ENCODE data around the gene UCP3.
"Not testable (repeated sequence)": the region's sequence is repeated elsewhere in the genome, so short reads cannot be mapped to it uniquely, and the experiment has no call there.

Gene UCP3

GRCh38 chr11:74000307-74001133, 8.4 kb downstream of the UCP3 start:
- DNase-seq (ENCODE audit: low spot score), result no peak

- no peak for DNase-seq (ENCODE audit: low spot score)
Observed at GRCh38 chr11:73999581-74000306, 9.1 kb downstream of the UCP3 start.

GRCh38 chr11:73998846-73999575, 9.9 kb downstream of the UCP3 start:
- DNase-seq (ENCODE audit: low spot score), result no peak

- DNase-seq (ENCODE audit: low spot score), result no peak
Observed at GRCh38 chr11:73997120-73997770, 11.6 kb downstream of the UCP3 start.

- no peak for DNase-seq (ENCODE audit: low spot score)
Observed at GRCh38 chr11:73996161-73996747, 12.6 kb downstream of the UCP3 start.

GRCh38 chr11:73995731-73996130, 13.2 kb downstream of the UCP3 start:
- DNase-seq (ENCODE audit: low spot score), result no peak

GRCh38 chr11:73995247-73995646, 13.6 kb downstream of the UCP3 start:
- DNase-seq (ENCODE audit: low spot score), result no peak

- no peak for DNase-seq (ENCODE audit: low spot score)
Observed at GRCh38 chr11:73991471-73992006, 17.3 kb downstream of the UCP3 start.

GRCh38 chr11:73990730-73991129, 18.2 kb downstream of the UCP3 start:
- DNase-seq (ENCODE audit: low spot score), result no peak

GRCh38 chr11:73989156-73989555, 19.7 kb downstream of the UCP3 start:
- no peak for DNase-seq (ENCODE audit: low spot score)

GRCh38 chr11:73988227-73988626, 20.7 kb downstream of the UCP3 start:
- no peak for DNase-seq (ENCODE audit: low spot score)

GRCh38 chr11:73985661-73986060, 23.2 kb downstream of the UCP3 start:
- not testable (repeated sequence) for DNase-seq (ENCODE audit: low spot score)

- DNase-seq (ENCODE audit: low spot score), result no peak
Observed at GRCh38 chr11:73983741-73984538, 24.9 kb downstream of the UCP3 start.

- DNase-seq (ENCODE audit: low spot score), result peak; percentile 85
Observed at GRCh38 chr11:73982990-73983740, 25.7 kb downstream of the UCP3 start.

GRCh38 chr11:73982595-73982989, 26.3 kb downstream of the UCP3 start, which contains the start of gene UCP2:
TSS of gene UCP2 (minus strand) at chr11:73982843. CDS start at chr11:73978378, 4,465 bp downstream.
- peak; percentile 70 for DNase-seq (ENCODE audit: low spot score)

- DNase-seq (ENCODE audit: low spot score), result no peak
Observed at GRCh38 chr11:73981051-73981805, 27.7 kb downstream of the UCP3 start.

GRCh38 chr11:73980001-73980961, 28.6 kb downstream of the UCP3 start:
- DNase-seq (ENCODE audit: low spot score), result no peak

- no peak for DNase-seq (ENCODE audit: low spot score)
Observed at GRCh38 chr11:73978576-73979086, 30.3 kb downstream of the UCP3 start.
